Measurements from ENCODE around the gene LMO1.

GRCh38 chr11:8180469-8180868 is 83.2 kb downstream of the LMO1 start:
- TF ChIP-seq SUZ12 (IDR thresholded peaks at IDR 0.05; ENCODE audit: extremely low read depth, insufficient read depth, insufficient read length) (no peak), YY1 (IDR thresholded peaks at IDR 0.05; ENCODE audit: insufficient read depth, insufficient read length) (no peak), ZNF274 (IDR thresholded peaks at IDR 0.05; ENCODE audit: low read depth, low read length) (no peak)

Measured in NT2/D1 (cell line).